CD4-positive, alpha-beta T cell treated with Interleukin-17A for 4 hours (primary cell): ENCODE measurements around the gene ZNF280A.
"Not testable (repeated sequence)": the region's sequence is repeated elsewhere in the genome, so short reads cannot be mapped to it uniquely, and the experiment has no call there.

Experiments used
- DNase-seq: peaks from one replicate; pipeline ENCODE4 v3.0.0-alpha.2; 2020; ENCODE audit warnings: mixed read lengths

The ZNF280A gene

GRCh38 chr22:22538226-22538989 lies 18.3 kb upstream of the ZNF280A start:
- DNase-seq, result no peak

- no peak for DNase-seq
Measured at GRCh38 chr22:22536916-22537315, 16.8 kb upstream of the ZNF280A start.

- no peak for DNase-seq
Measured at GRCh38 chr22:22536515-22536914, 16.4 kb upstream of the ZNF280A start.

GRCh38 chr22:22535662-22536061 lies 15.6 kb upstream of the ZNF280A start:
- DNase-seq, result no peak

GRCh38 chr22:22534604-22535415 lies 14.7 kb upstream of the ZNF280A start:
- DNase-seq, result no peak

- DNase-seq, result no peak
Measured at GRCh38 chr22:22533863-22534262, 13.8 kb upstream of the ZNF280A start.

GRCh38 chr22:22533417-22533816 lies 13.3 kb upstream of the ZNF280A start:
- no peak for DNase-seq

- DNase-seq, result not testable (repeated sequence)
Measured at GRCh38 chr22:22532547-22533071, 12.5 kb upstream of the ZNF280A start.

GRCh38 chr22:22531770-22532546 lies 11.9 kb upstream of the ZNF280A start:
- DNase-seq, result no peak

GRCh38 chr22:22528780-22529179 lies 8.7 kb upstream of the ZNF280A start:
- DNase-seq, result no peak

GRCh38 chr22:22527312-22527711 lies 7.2 kb upstream of the ZNF280A start:
- DNase-seq, result no peak

- DNase-seq, result no peak
Measured at GRCh38 chr22:22526125-22526912, 6.2 kb upstream of the ZNF280A start.

- no peak for DNase-seq
Measured at GRCh38 chr22:22523494-22523893, 3.4 kb upstream of the ZNF280A start.

GRCh38 chr22:22521631-22522030 lies 1.6 kb upstream of the ZNF280A start:
- DNase-seq, result no peak

- no peak for DNase-seq
Measured at GRCh38 chr22:22520667-22521602, 865 bp upstream of the ZNF280A start.

GRCh38 chr22:22519591-22519990 lies 479 bp downstream of the ZNF280A start:
- no peak for DNase-seq

- DNase-seq, result no peak
Measured at GRCh38 chr22:22516992-22517391, 3.1 kb downstream of the ZNF280A start.

- DNase-seq, result no peak
Measured at GRCh38 chr22:22515890-22516289, 4.2 kb downstream of the ZNF280A start.

GRCh38 chr22:22514431-22514830 lies 5.6 kb downstream of the ZNF280A start:
- DNase-seq, result not testable (repeated sequence)

- no peak for DNase-seq
Measured at GRCh38 chr22:22513619-22514018, 6.5 kb downstream of the ZNF280A start.

- no peak for DNase-seq
Measured at GRCh38 chr22:22512951-22513350, 7.1 kb downstream of the ZNF280A start.
